ENCODE data around the gene OASL.

DNA sequence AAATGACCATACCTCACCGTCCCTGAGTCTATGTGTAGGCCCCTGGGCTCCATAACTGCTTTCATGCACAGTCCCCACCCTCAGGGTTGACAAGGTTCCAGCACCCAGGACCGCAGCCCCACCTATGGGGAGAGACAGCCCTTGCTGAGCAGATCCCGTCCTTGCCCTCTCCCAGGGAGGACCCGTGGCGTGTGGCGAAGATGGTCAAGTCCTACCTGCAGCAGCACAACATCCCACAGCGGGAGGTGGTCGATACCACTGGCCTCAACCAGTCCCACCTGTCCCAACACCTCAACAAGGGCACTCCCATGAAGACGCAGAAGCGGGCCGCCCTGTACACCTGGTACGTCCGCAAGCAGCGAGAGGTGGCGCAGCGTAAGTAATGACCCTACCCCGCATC is 50.4 kb downstream of the OASL start:
- TF ChIP-seq, protein P1, sequence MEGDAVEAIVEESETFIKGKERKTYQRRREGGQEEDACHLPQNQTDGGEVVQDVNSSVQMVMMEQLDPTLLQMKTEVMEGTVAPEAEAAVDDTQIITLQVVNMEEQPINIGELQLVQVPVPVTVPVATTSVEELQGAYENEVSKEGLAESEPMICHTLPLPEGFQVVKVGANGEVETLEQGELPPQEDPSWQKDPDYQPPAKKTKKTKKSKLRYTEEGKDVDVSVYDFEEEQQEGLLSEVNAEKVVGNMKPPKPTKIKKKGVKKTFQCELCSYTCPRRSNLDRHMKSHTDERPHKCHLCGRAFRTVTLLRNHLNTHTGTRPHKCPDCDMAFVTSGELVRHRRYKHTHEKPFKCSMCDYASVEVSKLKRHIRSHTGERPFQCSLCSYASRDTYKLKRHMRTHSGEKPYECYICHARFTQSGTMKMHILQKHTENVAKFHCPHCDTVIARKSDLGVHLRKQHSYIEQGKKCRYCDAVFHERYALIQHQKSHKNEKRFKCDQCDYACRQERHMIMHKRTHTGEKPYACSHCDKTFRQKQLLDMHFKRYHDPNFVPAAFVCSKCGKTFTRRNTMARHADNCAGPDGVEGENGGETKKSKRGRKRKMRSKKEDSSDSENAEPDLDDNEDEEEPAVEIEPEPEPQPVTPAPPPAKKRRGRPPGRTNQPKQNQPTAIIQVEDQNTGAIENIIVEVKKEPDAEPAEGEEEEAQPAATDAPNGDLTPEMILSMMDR (IDR thresholded peaks at IDR 0.05) = no peak
- TF ChIP-seq POLR2A (IDR thresholded peaks at IDR 0.05) = no peak
